ENCODE data around the gene LPIN2. TPM values are rescaled to one million over a fixed set of nuclear protein-coding genes. Genes with fewer than 3 reads are reported as not detected.
A peak's percentile ranks its signal among the peaks of the same experiment; 100 is the strongest.

Gene LPIN2
- total RNA-seq, 1 donor from 2014 or later = 26.1 TPM

DNA sequence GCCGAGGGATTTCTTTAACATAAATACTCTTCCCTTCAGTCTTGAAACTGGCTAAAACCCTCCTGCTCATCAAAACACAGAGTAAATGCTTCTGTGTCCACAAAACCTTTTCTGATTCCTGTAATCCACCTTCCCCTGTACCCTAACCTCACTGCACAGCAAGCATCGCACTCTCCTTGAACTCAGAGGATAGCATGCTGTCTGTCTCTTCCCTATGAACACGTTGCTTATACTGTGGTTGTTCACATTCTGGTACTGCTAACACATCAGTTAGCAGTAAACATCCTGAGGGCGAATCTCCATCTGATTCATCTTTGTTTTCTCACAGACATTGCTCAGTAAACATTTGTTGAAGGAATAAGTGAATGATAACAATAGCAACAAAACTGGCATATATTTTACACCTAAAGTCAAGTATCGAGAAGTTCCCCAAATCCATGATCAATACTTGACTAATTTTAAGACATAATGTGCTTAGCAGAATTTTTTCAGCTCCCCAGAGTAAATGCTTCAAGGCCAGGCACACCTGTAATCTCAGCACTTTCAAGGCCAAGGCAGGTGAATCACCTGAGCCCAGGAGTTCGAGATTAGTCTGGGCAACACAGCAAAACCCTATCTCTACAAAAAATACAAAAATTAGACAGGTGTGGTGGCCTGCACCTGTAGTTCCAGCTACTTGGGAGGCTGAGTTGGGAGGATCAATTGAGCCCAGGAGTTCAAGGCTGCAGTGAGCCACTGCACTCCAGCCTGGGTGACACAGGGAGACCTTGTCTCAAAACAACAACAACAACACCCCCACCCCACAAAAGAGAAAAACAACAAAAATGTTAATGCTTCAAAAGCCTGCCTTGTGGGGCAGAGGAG is 45.6 kb upstream of the LPIN2 start:
- Mint-ChIP-seq H3K27ac (ENCODE audit: unreplicated experiment) (peak overlapping the region; percentile 52), H3K36me3 (ENCODE audit: low read depth, unreplicated experiment) (peaks cover 5% of the 10 kb centered on the region), H3K9me3 (ENCODE audit: unreplicated experiment) (no peaks in the 10 kb centered on the region), H3K4me1 (ENCODE audit: unreplicated experiment) (peaks cover 32% of the 10 kb centered on the region), H3K27me3 (ENCODE audit: unreplicated experiment) (peaks cover 5% of the 10 kb centered on the region), H3K4me3 (ENCODE audit: unreplicated experiment) (no peak overlapping the region)
- no peak for DNase-seq (ENCODE audit: low spot score)
- TF ChIP-seq, protein P1, sequence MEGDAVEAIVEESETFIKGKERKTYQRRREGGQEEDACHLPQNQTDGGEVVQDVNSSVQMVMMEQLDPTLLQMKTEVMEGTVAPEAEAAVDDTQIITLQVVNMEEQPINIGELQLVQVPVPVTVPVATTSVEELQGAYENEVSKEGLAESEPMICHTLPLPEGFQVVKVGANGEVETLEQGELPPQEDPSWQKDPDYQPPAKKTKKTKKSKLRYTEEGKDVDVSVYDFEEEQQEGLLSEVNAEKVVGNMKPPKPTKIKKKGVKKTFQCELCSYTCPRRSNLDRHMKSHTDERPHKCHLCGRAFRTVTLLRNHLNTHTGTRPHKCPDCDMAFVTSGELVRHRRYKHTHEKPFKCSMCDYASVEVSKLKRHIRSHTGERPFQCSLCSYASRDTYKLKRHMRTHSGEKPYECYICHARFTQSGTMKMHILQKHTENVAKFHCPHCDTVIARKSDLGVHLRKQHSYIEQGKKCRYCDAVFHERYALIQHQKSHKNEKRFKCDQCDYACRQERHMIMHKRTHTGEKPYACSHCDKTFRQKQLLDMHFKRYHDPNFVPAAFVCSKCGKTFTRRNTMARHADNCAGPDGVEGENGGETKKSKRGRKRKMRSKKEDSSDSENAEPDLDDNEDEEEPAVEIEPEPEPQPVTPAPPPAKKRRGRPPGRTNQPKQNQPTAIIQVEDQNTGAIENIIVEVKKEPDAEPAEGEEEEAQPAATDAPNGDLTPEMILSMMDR (IDR thresholded peaks at IDR 0.05; ENCODE audit: unreplicated experiment) = no peak

DNA sequence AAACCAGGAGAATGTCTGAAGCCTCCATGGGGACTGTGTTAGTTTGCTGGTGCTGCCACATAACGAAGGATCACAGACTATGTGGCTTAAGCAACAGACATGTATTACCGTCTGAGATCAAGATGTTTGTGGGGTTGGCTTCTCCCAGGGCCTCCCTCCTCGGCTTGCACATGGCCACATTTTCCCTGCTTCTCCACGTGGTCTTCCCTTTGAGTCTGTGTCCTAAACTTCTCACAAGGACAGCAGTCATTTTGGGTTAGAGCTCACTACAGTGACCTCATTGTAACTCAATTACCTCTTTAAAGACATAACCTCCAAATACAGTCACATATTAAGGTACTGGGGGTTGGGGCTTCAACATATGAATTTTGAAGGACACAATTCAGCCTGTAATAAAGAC is 44.6 kb upstream of the LPIN2 start:
- no peak overlapping the region for H3K4me3 Mint-ChIP-seq (ENCODE audit: unreplicated experiment)
- peaks cover 9% of the 10 kb centered on the region for H3K36me3 Mint-ChIP-seq (ENCODE audit: low read depth, unreplicated experiment)
- peaks cover 8% of the 10 kb centered on the region for H3K27me3 Mint-ChIP-seq (ENCODE audit: unreplicated experiment)
- DNase-seq (ENCODE audit: low spot score) = no peak
- TF ChIP-seq, protein P1 (IDR thresholded peaks at IDR 0.05; ENCODE audit: unreplicated experiment) = no peak
- peaks cover 28% of the 10 kb centered on the region for H3K4me1 Mint-ChIP-seq (ENCODE audit: unreplicated experiment)
- no peaks in the 10 kb centered on the region for H3K9me3 Mint-ChIP-seq (ENCODE audit: unreplicated experiment)
- H3K27ac Mint-ChIP-seq (ENCODE audit: unreplicated experiment) = no peak overlapping the region

GRCh38 chr18:3056311-3056710 is 43.4 kb upstream of the LPIN2 start:
- peaks cover 13% of the 10 kb centered on the region for H3K27me3 Mint-ChIP-seq (ENCODE audit: unreplicated experiment)
- no peak overlapping the region for H3K4me3 Mint-ChIP-seq (ENCODE audit: unreplicated experiment)
- H3K9me3 Mint-ChIP-seq (ENCODE audit: unreplicated experiment) = no peaks in the 10 kb centered on the region
- TF ChIP-seq, protein P1 (IDR thresholded peaks at IDR 0.05; ENCODE audit: unreplicated experiment) = no peak
- no peak for DNase-seq (ENCODE audit: low spot score)
- peaks cover 9% of the 10 kb centered on the region for H3K36me3 Mint-ChIP-seq (ENCODE audit: low read depth, unreplicated experiment)
- peak overlapping the region; percentile 20 for H3K27ac Mint-ChIP-seq (ENCODE audit: unreplicated experiment)
- H3K4me1 Mint-ChIP-seq (ENCODE audit: unreplicated experiment) = peaks cover 34% of the 10 kb centered on the region

DNA sequence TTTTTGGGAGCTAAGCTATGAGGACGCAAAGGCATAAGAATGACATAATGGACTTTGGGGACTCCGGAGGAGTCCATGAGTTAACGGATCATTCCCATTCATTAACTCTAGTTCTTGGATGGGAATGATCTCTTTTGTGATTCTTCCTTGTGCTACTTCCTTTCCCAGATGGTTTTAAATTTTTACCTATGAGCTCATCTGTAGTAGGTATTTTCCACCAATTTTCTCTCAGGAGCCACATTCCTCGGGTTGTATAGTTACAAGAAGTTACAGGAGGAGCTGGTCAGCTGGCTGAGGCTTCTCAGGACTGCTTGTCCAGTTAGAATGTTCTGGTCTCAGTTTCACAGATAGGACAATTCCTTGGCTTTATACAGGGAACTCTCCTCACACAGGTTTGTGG is 42.9 kb upstream of the LPIN2 start:
- TF ChIP-seq, protein P1 (IDR thresholded peaks at IDR 0.05; ENCODE audit: unreplicated experiment) = no peak
- peaks cover 31% of the 10 kb centered on the region for H3K4me1 Mint-ChIP-seq (ENCODE audit: unreplicated experiment)
- no peaks in the 10 kb centered on the region for H3K9me3 Mint-ChIP-seq (ENCODE audit: unreplicated experiment)
- H3K27ac Mint-ChIP-seq (ENCODE audit: unreplicated experiment) = no peak overlapping the region
- peaks cover 13% of the 10 kb centered on the region for H3K27me3 Mint-ChIP-seq (ENCODE audit: unreplicated experiment)
- no peak overlapping the region for H3K4me3 Mint-ChIP-seq (ENCODE audit: unreplicated experiment)
- peaks cover 9% of the 10 kb centered on the region for H3K36me3 Mint-ChIP-seq (ENCODE audit: low read depth, unreplicated experiment)
- DNase-seq (ENCODE audit: low spot score) = no peak

GRCh38 chr18:3055186-3055728 is 42.3 kb upstream of the LPIN2 start:
- Mint-ChIP-seq H3K9me3 (ENCODE audit: unreplicated experiment) (no peaks in the 10 kb centered on the region), H3K27me3 (ENCODE audit: unreplicated experiment) (peaks cover 13% of the 10 kb centered on the region), H3K36me3 (ENCODE audit: low read depth, unreplicated experiment) (peaks cover 9% of the 10 kb centered on the region), H3K4me3 (ENCODE audit: unreplicated experiment) (no peak overlapping the region), H3K27ac (ENCODE audit: unreplicated experiment) (no peak overlapping the region), H3K4me1 (ENCODE audit: unreplicated experiment) (peaks cover 25% of the 10 kb centered on the region)
- no peak for DNase-seq (ENCODE audit: low spot score)
- TF ChIP-seq, protein P1 (IDR thresholded peaks at IDR 0.05; ENCODE audit: unreplicated experiment) = no peak
